HUES48 (cell line): ENCODE results near the gene DEDD2.

Source experiments
- H3K27ac ChIP-seq: one replicate; pipeline ENCODE4 v1.7.0; 2013; ENCODE audit warnings: low read depth, low read length, inconsistent platforms
- H3K27me3 ChIP-seq: 2 replicates; pipeline ENCODE4 v1.6.1; 2013; ENCODE audit warnings: mild to moderate bottlenecking, low read length; ENCODE audit not compliant: control insufficient read depth, insufficient read depth
- H3K36me3 ChIP-seq: 2 replicates; pipeline ENCODE4 v1.6.1; 2013; ENCODE audit warnings: low read length; ENCODE audit not compliant: control insufficient read depth, insufficient read depth
- H3K4me1 ChIP-seq: 2 replicates; pipeline ENCODE4 v1.6.1; 2013; ENCODE audit warnings: mild to moderate bottlenecking, low read length; ENCODE audit not compliant: control insufficient read depth, insufficient read depth
- H3K4me3 ChIP-seq: 2 replicates; pipeline ENCODE4 v1.5.1; 2013; ENCODE audit warnings: mild to moderate bottlenecking, low read depth, low read length
- H3K9ac ChIP-seq: 2 replicates; pipeline ENCODE4 v1.6.1; 2013; ENCODE audit warnings: mild to moderate bottlenecking, low read depth, low read length, moderate library complexity
- H3K9me3 ChIP-seq: 2 replicates; pipeline ENCODE4 v1.6.1; 2013; ENCODE audit warnings: low read length; ENCODE audit not compliant: control insufficient read depth, insufficient read depth

The DEDD2 gene

GRCh38 chr19:42193294-42193693 lies 24.2 kb downstream of the DEDD2 start:
- H3K4me1 ChIP-seq = peaks cover 8% of the 10 kb centered on the region
- peaks cover 7% of the 10 kb centered on the region for H3K36me3 ChIP-seq
- no peak overlapping the region for H3K9ac ChIP-seq
- H3K9me3 ChIP-seq = no peaks in the 10 kb centered on the region
- no peak overlapping the region for H3K27ac ChIP-seq
- no peaks in the 10 kb centered on the region for H3K27me3 ChIP-seq
- no peak overlapping the region for H3K4me3 ChIP-seq

GRCh38 chr19:42191855-42192254 lies 25.6 kb downstream of the DEDD2 start:
- Histone ChIP-seq H3K4me1 (peaks cover under 1% of the 10 kb centered on the region; the same call in 1 of the 2 replicates), H3K27ac (no peak overlapping the region), H3K9ac (no peak overlapping the region), H3K27me3 (no peaks in the 10 kb centered on the region), H3K36me3 (no peaks in the 10 kb centered on the region), H3K4me3 (no peak overlapping the region), H3K9me3 (no peaks in the 10 kb centered on the region)

- no peaks in the 10 kb centered on the region for H3K4me1 ChIP-seq
- no peak overlapping the region for H3K27ac ChIP-seq
These were observed 26.1 kb downstream of the DEDD2 start for GRCh38 chr19:42191330-42191729.

DNA sequence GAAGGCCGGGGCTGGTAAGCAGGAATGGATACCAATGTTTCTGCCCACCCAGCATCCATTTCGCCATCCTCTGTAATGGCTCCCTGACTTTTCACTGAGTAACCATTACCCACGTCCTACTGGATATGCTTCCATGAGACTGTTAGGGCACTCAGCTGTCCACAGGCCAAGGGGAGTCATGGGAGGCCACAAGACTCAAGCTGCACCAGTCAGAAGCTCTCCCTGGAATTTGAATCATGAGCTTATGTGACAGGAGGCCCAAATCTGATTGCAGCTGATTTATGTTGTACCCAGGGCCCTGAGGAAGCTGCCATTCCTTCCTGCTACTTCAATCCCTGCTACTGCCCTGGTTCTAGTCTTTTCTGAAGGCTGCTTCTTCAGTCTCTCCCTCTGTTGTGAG lies 28.3 kb downstream of the DEDD2 start:
- H3K9ac ChIP-seq = no peak overlapping the region
- no peaks in the 10 kb centered on the region for H3K4me1 ChIP-seq
- H3K27me3 ChIP-seq = no peaks in the 10 kb centered on the region

More at GRCh38 chr19:42191330-42191729, 26.1 kb downstream of the DEDD2 start:
- H3K4me3 ChIP-seq = no peak overlapping the region
- H3K27me3 ChIP-seq = no peaks in the 10 kb centered on the region
- no peaks in the 10 kb centered on the region for H3K36me3 ChIP-seq
- H3K9ac ChIP-seq = no peak overlapping the region
- no peaks in the 10 kb centered on the region for H3K9me3 ChIP-seq

GRCh38 chr19:42188665-42189064 lies 28.8 kb downstream of the DEDD2 start:
- Histone ChIP-seq H3K4me3 (no peak overlapping the region), H3K9me3 (no peaks in the 10 kb centered on the region), H3K36me3 (no peaks in the 10 kb centered on the region), H3K9ac (no peak overlapping the region), H3K27ac (no peak overlapping the region), H3K27me3 (no peaks in the 10 kb centered on the region), H3K4me1 (no peaks in the 10 kb centered on the region)

More for the DNA sequence above, 28.3 kb downstream of the DEDD2 start:
- no peak overlapping the region for H3K4me3 ChIP-seq
- no peaks in the 10 kb centered on the region for H3K36me3 ChIP-seq
- no peak overlapping the region for H3K27ac ChIP-seq
- no peaks in the 10 kb centered on the region for H3K9me3 ChIP-seq

GRCh38 chr19:42185277-42185676 lies 32.2 kb downstream of the DEDD2 start:
- H3K36me3 ChIP-seq = no peaks in the 10 kb centered on the region
- H3K9me3 ChIP-seq = no peaks in the 10 kb centered on the region
- peaks cover 14% of the 10 kb centered on the region for H3K27me3 ChIP-seq
- H3K4me1 ChIP-seq = no peaks in the 10 kb centered on the region
- no peak overlapping the region for H3K9ac ChIP-seq
- H3K4me3 ChIP-seq = no peak overlapping the region
- no peak overlapping the region for H3K27ac ChIP-seq

GRCh38 chr19:42184401-42184861 lies 33.0 kb downstream of the DEDD2 start:
- Histone ChIP-seq H3K9ac (no peak overlapping the region), H3K27ac (no peak overlapping the region), H3K36me3 (no peaks in the 10 kb centered on the region), H3K27me3 (peaks cover 23% of the 10 kb centered on the region), H3K4me1 (no peaks in the 10 kb centered on the region), H3K9me3 (no peaks in the 10 kb centered on the region), H3K4me3 (no peak overlapping the region)

- no peaks in the 10 kb centered on the region for H3K36me3 ChIP-seq
- H3K4me1 ChIP-seq = 0 out of 2 replicates have a peak, but pooled peaks cover 5% of the 10 kb centered on the region
- peaks cover 74% of the 10 kb centered on the region for H3K27me3 ChIP-seq
- no peak overlapping the region for H3K4me3 ChIP-seq
- no peaks in the 10 kb centered on the region for H3K9me3 ChIP-seq
- no peak overlapping the region for H3K27ac ChIP-seq
- H3K9ac ChIP-seq = no peak overlapping the region
These were observed 38.4 kb downstream of the DEDD2 start for GRCh38 chr19:42178791-42179674.

DNA sequence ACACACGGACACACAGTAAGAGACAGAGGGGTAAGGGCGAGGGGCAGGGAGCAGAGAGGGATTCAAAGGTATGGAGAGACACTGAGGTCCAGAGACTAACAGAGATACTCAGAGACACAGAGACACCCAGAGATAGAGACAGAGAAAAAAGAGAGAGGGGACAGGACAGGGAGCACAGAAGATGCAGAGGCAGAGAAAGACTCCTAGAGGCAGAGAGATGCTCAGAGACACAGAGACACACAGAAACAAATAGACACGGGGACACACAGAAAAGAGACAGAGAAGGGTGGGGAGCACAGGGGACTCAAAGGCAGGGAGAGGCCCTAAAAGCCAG lies 39.8 kb downstream of the DEDD2 start:
- Histone ChIP-seq H3K36me3 (no peaks in the 10 kb centered on the region), H3K4me1 (0 out of 2 replicates have a peak, but pooled peaks cover 5% of the 10 kb centered on the region), H3K4me3 (peak overlapping the region; percentile 49), H3K9ac (no peak overlapping the region), H3K9me3 (no peaks in the 10 kb centered on the region), H3K27me3 (peaks cover 83% of the 10 kb centered on the region), H3K27ac (no peak overlapping the region)

DNA sequence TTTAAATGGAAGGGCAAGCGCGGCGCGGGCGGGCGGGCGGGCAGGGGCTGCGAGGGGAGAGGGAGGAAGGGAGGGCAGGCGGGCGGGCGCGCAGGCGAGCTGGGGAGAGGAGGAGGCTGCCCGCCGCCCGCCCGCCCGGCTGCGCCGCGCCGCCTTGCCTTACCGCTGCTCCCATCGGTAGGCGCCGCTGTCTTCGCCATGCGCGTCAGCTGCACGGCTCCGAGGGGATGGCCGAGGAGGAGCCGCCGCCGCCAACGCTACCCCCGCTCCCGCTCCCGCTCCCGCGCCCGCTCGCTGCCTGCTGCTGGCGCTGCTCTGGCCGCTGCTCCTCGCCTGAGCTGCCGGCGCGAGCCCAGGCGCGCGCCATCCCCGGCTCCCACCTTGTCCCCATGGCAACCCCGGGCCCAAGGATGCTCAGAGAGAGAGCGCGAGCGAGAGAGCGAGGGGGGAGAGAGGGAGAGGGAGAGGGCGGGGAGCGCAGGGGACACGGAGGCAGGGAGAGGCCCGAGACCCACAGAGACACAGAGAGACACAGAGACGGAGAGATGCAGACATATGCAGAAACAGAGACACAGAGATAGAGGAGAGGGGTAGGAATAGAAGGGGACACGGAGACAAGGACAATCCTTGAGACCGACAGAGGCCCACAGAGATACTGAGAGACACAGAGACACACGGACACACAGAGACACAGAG lies 40.3 kb downstream of the DEDD2 start:
- H3K27me3 ChIP-seq = peaks cover 83% of the 10 kb centered on the region
- peak overlapping the region; percentile 54 for H3K4me3 ChIP-seq
- no peak overlapping the region for H3K27ac ChIP-seq
- 0 out of 2 replicates have a peak, but pooled peaks cover 5% of the 10 kb centered on the region for H3K4me1 ChIP-seq
- no peaks in the 10 kb centered on the region for H3K9me3 ChIP-seq
- H3K9ac ChIP-seq = no peak overlapping the region
- H3K36me3 ChIP-seq = no peaks in the 10 kb centered on the region

- 0 out of 2 replicates have a peak, but pooled peaks cover 5% of the 10 kb centered on the region for H3K4me1 ChIP-seq
- no peaks in the 10 kb centered on the region for H3K9me3 ChIP-seq
- no peak overlapping the region for H3K27ac ChIP-seq
- H3K4me3 ChIP-seq = peak overlapping the region; percentile 54
- H3K36me3 ChIP-seq = no peaks in the 10 kb centered on the region
- no peak overlapping the region for H3K9ac ChIP-seq
- peaks cover 83% of the 10 kb centered on the region for H3K27me3 ChIP-seq
These were observed 40.9 kb downstream of the DEDD2 start for GRCh38 chr19:42176649-42176989.
